ENCODE results near the gene MTHFSD. TPM values are rescaled to one million over a fixed set of nuclear protein-coding genes. Genes with fewer than 3 reads are reported as not detected.

The MTHFSD gene
- total RNA-seq, 1 donor: 14.7 TPM

GRCh38 chr16:86507173-86508027, 47.6 kb downstream of the MTHFSD start:
- peak overlapping the region; percentile 96 for H3K4me3 ChIP-seq (ENCODE audit: low read depth, low read length)
- DNase-seq (ENCODE audit: low read depth): peak; percentile 47
- no peak for TF ChIP-seq CTCF (IDR thresholded peaks at IDR 0.05; ENCODE audit: insufficient read depth, low read depth, low read length)

- TF ChIP-seq CTCF (IDR thresholded peaks at IDR 0.05; ENCODE audit: insufficient read depth, low read depth, low read length): no peak
- no peak for DNase-seq (ENCODE audit: low read depth)
- peak overlapping the region; percentile 96 for H3K4me3 ChIP-seq (ENCODE audit: low read depth, low read length)
These were observed 48.9 kb downstream of the MTHFSD start for GRCh38 chr16:86505899-86506864.

GRCh38 chr16:86505185-86505898, 49.7 kb downstream of the MTHFSD start:
- no peak for TF ChIP-seq CTCF (IDR thresholded peaks at IDR 0.05; ENCODE audit: insufficient read depth, low read depth, low read length)
- peak overlapping the region; percentile 96 for H3K4me3 ChIP-seq (ENCODE audit: low read depth, low read length)
- DNase-seq (ENCODE audit: low read depth): peak; percentile 51

GRCh38 chr16:86504315-86505184, 50.5 kb downstream of the MTHFSD start:
- peak overlapping the region; percentile 96 for H3K4me3 ChIP-seq (ENCODE audit: low read depth, low read length)
- DNase-seq (ENCODE audit: low read depth): no peak
- no peak for TF ChIP-seq CTCF (IDR thresholded peaks at IDR 0.05; ENCODE audit: insufficient read depth, low read depth, low read length)

GRCh38 chr16:86503830-86504229, 51.2 kb downstream of the MTHFSD start:
- no peak for TF ChIP-seq CTCF (IDR thresholded peaks at IDR 0.05; ENCODE audit: insufficient read depth, low read depth, low read length)
- no peak for DNase-seq (ENCODE audit: low read depth)
- peak overlapping the region; percentile 18 for H3K4me3 ChIP-seq (ENCODE audit: low read depth, low read length)
